Measurements from ENCODE around the gene ACVR1. TPM values are rescaled to one million over a fixed set of nuclear protein-coding genes. Genes with fewer than 3 reads are reported as not detected.

Gene ACVR1
- total RNA-seq, 1 experiment from 2014 or later, result 20.2 TPM

GRCh38 chr2:157790780-157791179 is 85.3 kb downstream of the ACVR1 start:
- DNase-seq (ENCODE audit: low spot score), result no peak

GRCh38 chr2:157789933-157790511 is 86.1 kb downstream of the ACVR1 start:
- no peak for DNase-seq (ENCODE audit: low spot score)

GRCh38 chr2:157789256-157789655 is 86.9 kb downstream of the ACVR1 start:
- no peak for DNase-seq (ENCODE audit: low spot score)

- no peak for DNase-seq (ENCODE audit: low spot score)
These were observed 87.9 kb downstream of the ACVR1 start for GRCh38 chr2:157788201-157788600.

GRCh38 chr2:157787364-157787938 is 88.7 kb downstream of the ACVR1 start:
- DNase-seq (ENCODE audit: low spot score), result no peak

GRCh38 chr2:157786663-157787363 is 89.3 kb downstream of the ACVR1 start:
- no peak for DNase-seq (ENCODE audit: low spot score)

GRCh38 chr2:157785866-157786662 is 90.1 kb downstream of the ACVR1 start:
- DNase-seq (ENCODE audit: low spot score), result no peak

- DNase-seq (ENCODE audit: low spot score), result peak; percentile 43
These were observed 90.9 kb downstream of the ACVR1 start for GRCh38 chr2:157785200-157785599.

- no peak for DNase-seq (ENCODE audit: low spot score)
These were observed 91.3 kb downstream of the ACVR1 start for GRCh38 chr2:157784823-157785175.

- DNase-seq (ENCODE audit: low spot score), result peak; percentile 89
These were observed 91.8 kb downstream of the ACVR1 start for GRCh38 chr2:157784169-157784822.

GRCh38 chr2:157783245-157783644 is 92.9 kb downstream of the ACVR1 start:
- DNase-seq (ENCODE audit: low spot score), result no peak

GRCh38 chr2:157782057-157782845 is 93.9 kb downstream of the ACVR1 start:
- no peak for DNase-seq (ENCODE audit: low spot score)

GRCh38 chr2:157780211-157780610 is 95.9 kb downstream of the ACVR1 start:
- no peak for DNase-seq (ENCODE audit: low spot score)

- DNase-seq (ENCODE audit: low spot score), result no peak
These were observed 96.3 kb downstream of the ACVR1 start for GRCh38 chr2:157779794-157780193.

- DNase-seq (ENCODE audit: low spot score), result peak; percentile 29
These were observed 98.7 kb downstream of the ACVR1 start for GRCh38 chr2:157777427-157777826.

GRCh38 chr2:157771234-157771633 is 104.9 kb downstream of the ACVR1 start:
- no peak for DNase-seq (ENCODE audit: low spot score)

GRCh38 chr2:157769856-157770255 is 106.3 kb downstream of the ACVR1 start:
- no peak for DNase-seq (ENCODE audit: low spot score)

GRCh38 chr2:157764386-157764785 is 111.7 kb downstream of the ACVR1 start:
- no peak for DNase-seq (ENCODE audit: low spot score)

GRCh38 chr2:157761520-157761919 is 114.6 kb downstream of the ACVR1 start:
- DNase-seq (ENCODE audit: low spot score), result no peak

GRCh38 chr2:157760949-157761348 is 115.2 kb downstream of the ACVR1 start:
- no peak for DNase-seq (ENCODE audit: low spot score)

GRCh38 chr2:157759855-157760254 is 116.3 kb downstream of the ACVR1 start:
- DNase-seq (ENCODE audit: low spot score), result no peak

Data from H4 (cell line).